ENCODE data around the gene DDRGK1. TPM values are rescaled to one million over a fixed set of nuclear protein-coding genes. Genes with fewer than 3 reads are reported as not detected.

Gene DDRGK1
- total and polyA plus RNA-seq, 2 of the 4 experiments (the other 2 are of a cell fraction): 12.2 to 29.6 TPM

DNA sequence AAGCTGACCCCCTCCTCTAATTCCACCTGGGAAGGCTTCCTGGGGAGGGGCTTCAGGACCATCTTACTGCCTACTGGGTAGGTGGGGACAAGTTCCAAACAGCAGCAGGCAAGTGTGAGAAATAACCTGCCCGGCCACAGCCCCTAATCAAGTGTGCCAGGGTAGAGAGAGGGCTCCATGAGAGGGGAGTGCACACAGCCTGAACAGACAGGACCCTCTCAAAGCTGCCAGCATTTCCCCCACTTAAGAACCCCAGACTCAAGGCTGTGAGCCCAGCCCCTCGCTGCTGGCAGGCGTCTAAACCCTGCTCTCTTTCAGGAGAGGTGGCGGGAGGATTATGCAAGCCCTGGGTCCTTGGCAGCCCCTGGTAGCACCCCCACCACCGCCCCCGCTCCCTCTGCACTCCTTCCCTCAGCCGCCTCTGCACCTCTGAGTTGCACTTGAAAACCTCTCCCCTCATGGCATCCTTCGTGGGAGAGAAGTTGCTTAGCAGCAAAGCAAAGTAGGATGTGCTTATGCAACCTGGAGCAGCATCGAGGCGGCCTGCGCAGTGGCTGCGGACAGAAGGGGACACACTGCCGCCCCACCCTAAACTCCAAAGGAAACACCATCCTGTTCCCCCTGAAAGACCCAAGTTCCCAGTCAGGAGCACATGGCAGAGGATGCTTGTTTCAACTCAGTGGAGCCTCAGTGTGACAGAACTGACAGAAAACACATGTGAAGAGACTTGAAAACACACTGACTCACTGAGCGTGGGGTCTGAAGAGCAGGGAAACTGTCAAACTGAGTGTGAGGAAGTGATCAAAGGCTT is 10.5 kb downstream of the DDRGK1 start:
- H3K27me3 ChIP-seq (ENCODE audit: control insufficient read depth, insufficient read depth, low read length): no peaks in the 10 kb centered on the region

More for the DNA sequence above, 10.5 kb downstream of the DDRGK1 start:
- Histone ChIP-seq H4K5ac (ENCODE audit: low read depth, low read length) (no peak overlapping the region), H2BK120ac (ENCODE audit: low read depth, low read length) (no peak overlapping the region), H3K4me3 (ENCODE audit: insufficient read depth, low read depth, low read length) (no peak overlapping the region), H3K18ac (ENCODE audit: low read depth, low read length) (no peak overlapping the region), H2BK20ac (ENCODE audit: low read depth, low read length) (no peak overlapping the region), H3K4ac (ENCODE audit: low read depth, low read length) (no peak overlapping the region), H3K9me1 (ENCODE audit: insufficient read depth, low read length) (no peaks in the 10 kb centered on the region), H3K9ac (ENCODE audit: low read depth, low read length) (no peak overlapping the region), H4K20me1 (ENCODE audit: insufficient read depth, low read length) (no peaks in the 10 kb centered on the region), H3K9me3 (ENCODE audit: control insufficient read depth, insufficient read depth, low read length) (no peaks in the 10 kb centered on the region), H3K36me3 (ENCODE audit: control insufficient read depth, insufficient read depth, low read length) (peaks cover 66% of the 10 kb centered on the region), H3K23ac (ENCODE audit: low read depth, low read length) (no peak overlapping the region), H3K14ac (replicated peaks; ENCODE audit: low read depth, low read length) (no peak overlapping the region), H3K4me1 (ENCODE audit: control insufficient read depth, insufficient read depth, low read length) (no peaks in the 10 kb centered on the region), H2AFZ (replicated peaks; ENCODE audit: low read length, poor library complexity) (no peak overlapping the region), H3K27ac (ENCODE audit: insufficient read depth, low read length) (no peak overlapping the region), H3K56ac (ENCODE audit: extremely low read depth, insufficient read depth, low read length) (no peak overlapping the region), H2AK9ac (replicated peaks; ENCODE audit: low read depth, low read length, poor library complexity) (no peak overlapping the region), H2AK5ac (ENCODE audit: low read depth, low read length) (no peak overlapping the region), H3K79me1 (ENCODE audit: low read depth in 1 of 2, low read length in 2 of 2) (no peaks in the 10 kb centered on the region), H4K91ac (ENCODE audit: insufficient read depth, low read depth, low read length) (no peak overlapping the region), H2BK15ac (ENCODE audit: low read depth, low read length) (no peak overlapping the region), H4K8ac (ENCODE audit: low read depth in 2 of 2, low read length in 2 of 2) (no peak overlapping the region), H3K4me2 (ENCODE audit: low read depth, low read length) (no peak overlapping the region), H2BK5ac (ENCODE audit: low read depth, low read length, poor library complexity, severe bottlenecking) (no peak overlapping the region)
- DNase-seq: no peak
- intact Hi-C loops (cut with micrococcal nuclease) (no loop called here), in situ Hi-C loops (cut with MboI; ENCODE audit: low sequenced_read_pairs) (no loop called here), dilution Hi-C loops (cut with HindIII; ENCODE audit: low sequenced_read_pairs, unreplicated experiment) (no loop called here)
- WGBS, 2 experiments (ENCODE audit: extremely low coverage in 2 of 2, insufficient read length in 1 of 2): 80% methylated on average over 2 of the region's 14 CpGs; no CpG with 5 or more reads in 1 of the 2 experiments
- TF ChIP-seq MXI1 (IDR thresholded peaks at IDR 0.05; ENCODE audit: borderline replicate concordance, low read depth, low read length): no peak
- TF ChIP-seq, protein P1, sequence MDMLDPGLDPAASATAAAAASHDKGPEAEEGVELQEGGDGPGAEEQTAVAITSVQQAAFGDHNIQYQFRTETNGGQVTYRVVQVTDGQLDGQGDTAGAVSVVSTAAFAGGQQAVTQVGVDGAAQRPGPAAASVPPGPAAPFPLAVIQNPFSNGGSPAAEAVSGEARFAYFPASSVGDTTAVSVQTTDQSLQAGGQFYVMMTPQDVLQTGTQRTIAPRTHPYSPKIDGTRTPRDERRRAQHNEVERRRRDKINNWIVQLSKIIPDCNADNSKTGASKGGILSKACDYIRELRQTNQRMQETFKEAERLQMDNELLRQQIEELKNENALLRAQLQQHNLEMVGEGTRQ (IDR thresholded peaks at IDR 0.05; ENCODE audit: low read depth, low read length): no peak
- no peak for TF ChIP-seq MAZ (IDR thresholded peaks at IDR 0.05; ENCODE audit: borderline replicate concordance, low read depth, low read length)
- no peak for TF ChIP-seq CEBPB (IDR thresholded peaks at IDR 0.05; ENCODE audit: low read depth, low read length)
- no peak for TF ChIP-seq BHLHE40 (IDR thresholded peaks at IDR 0.05; ENCODE audit: low read depth, low read length)
- no peak for TF ChIP-seq NFE2L2 (IDR thresholded peaks at IDR 0.05; ENCODE audit: low read depth, low read length)
- no peak for TF ChIP-seq FOS (IDR thresholded peaks at IDR 0.05; ENCODE audit: low read depth, low read length)
- TF ChIP-seq RCOR1 (IDR thresholded peaks at IDR 0.05; ENCODE audit: insufficient replicate concordance, low read length): no peak
- TF ChIP-seq CHD1 (IDR thresholded peaks at IDR 0.05; ENCODE audit: low read depth, low read length): no peak
- TF ChIP-seq, protein P2, sequence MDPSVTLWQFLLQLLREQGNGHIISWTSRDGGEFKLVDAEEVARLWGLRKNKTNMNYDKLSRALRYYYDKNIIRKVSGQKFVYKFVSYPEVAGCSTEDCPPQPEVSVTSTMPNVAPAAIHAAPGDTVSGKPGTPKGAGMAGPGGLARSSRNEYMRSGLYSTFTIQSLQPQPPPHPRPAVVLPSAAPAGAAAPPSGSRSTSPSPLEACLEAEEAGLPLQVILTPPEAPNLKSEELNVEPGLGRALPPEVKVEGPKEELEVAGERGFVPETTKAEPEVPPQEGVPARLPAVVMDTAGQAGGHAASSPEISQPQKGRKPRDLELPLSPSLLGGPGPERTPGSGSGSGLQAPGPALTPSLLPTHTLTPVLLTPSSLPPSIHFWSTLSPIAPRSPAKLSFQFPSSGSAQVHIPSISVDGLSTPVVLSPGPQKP (IDR thresholded peaks at IDR 0.05; ENCODE audit: borderline replicate concordance, low read depth, low read length): no peak
- ATAC-seq (ENCODE audit: low read depth): no peak
- ChIA-PET CTCF (no interaction called here), POLR2A (ENCODE audit: unreplicated experiment) (no interaction called here)
- no TSS peak for BruUV-seq (replicated peaks)

All from IMR-90 (cell line).